ENCODE measurements around the gene G3BP2. TPM values are rescaled to one million over a fixed set of nuclear protein-coding genes. Genes with fewer than 3 reads are reported as not detected.

The G3BP2 gene
- total RNA-seq, 1 donor from 2014 or later = 204 TPM

- no peak for TF ChIP-seq CTCF (conservative IDR thresholded peaks at IDR 0.05)
- Mint-ChIP-seq H3K27me3 (ENCODE audit: low read depth) (no peaks in the 10 kb centered on the region), H3K4me3 (no peak overlapping the region), H3K36me3 (ENCODE audit: low read depth) (no peaks in the 10 kb centered on the region), H3K27ac (ENCODE audit: unreplicated experiment) (no peak overlapping the region), H3K4me1 (no peaks in the 10 kb centered on the region), H3K9me3 (peaks cover 2% of the 10 kb centered on the region)
- no peak for DNase-seq (ENCODE audit: low read depth, low spot score)
These were observed 67.3 kb downstream of the G3BP2 start for GRCh38 chr4:75605928-75606327.

- TF ChIP-seq CTCF (conservative IDR thresholded peaks at IDR 0.05) = no peak
- DNase-seq (ENCODE audit: low read depth, low spot score) = no peak
- H3K4me3 Mint-ChIP-seq = no peak overlapping the region
- H3K9me3 Mint-ChIP-seq = no peaks in the 10 kb centered on the region
- H3K36me3 Mint-ChIP-seq (ENCODE audit: low read depth) = no peaks in the 10 kb centered on the region
- no peaks in the 10 kb centered on the region for H3K27me3 Mint-ChIP-seq (ENCODE audit: low read depth)
- H3K4me1 Mint-ChIP-seq = no peaks in the 10 kb centered on the region
- no peak overlapping the region for H3K27ac Mint-ChIP-seq (ENCODE audit: unreplicated experiment)
These were observed 73.6 kb downstream of the G3BP2 start for GRCh38 chr4:75599647-75600046.

- Mint-ChIP-seq H3K4me3 (no peak overlapping the region), H3K27me3 (ENCODE audit: low read depth) (no peaks in the 10 kb centered on the region), H3K4me1 (no peaks in the 10 kb centered on the region), H3K9me3 (no peaks in the 10 kb centered on the region), H3K27ac (ENCODE audit: unreplicated experiment) (no peak overlapping the region), H3K36me3 (ENCODE audit: low read depth) (no peaks in the 10 kb centered on the region)
- TF ChIP-seq CTCF (conservative IDR thresholded peaks at IDR 0.05) = no peak
- DNase-seq (ENCODE audit: low read depth, low spot score) = no peak
These were observed 74.8 kb downstream of the G3BP2 start for GRCh38 chr4:75598390-75598789.

- H3K9me3 Mint-ChIP-seq = no peaks in the 10 kb centered on the region
- no peaks in the 10 kb centered on the region for H3K4me1 Mint-ChIP-seq
- no peak for TF ChIP-seq CTCF (conservative IDR thresholded peaks at IDR 0.05)
- H3K27ac Mint-ChIP-seq (ENCODE audit: unreplicated experiment) = no peak overlapping the region
- H3K4me3 Mint-ChIP-seq = no peak overlapping the region
- H3K27me3 Mint-ChIP-seq (ENCODE audit: low read depth) = no peaks in the 10 kb centered on the region
- no peak for DNase-seq (ENCODE audit: low read depth, low spot score)
- H3K36me3 Mint-ChIP-seq (ENCODE audit: low read depth) = no peaks in the 10 kb centered on the region
These were observed 77.2 kb downstream of the G3BP2 start for GRCh38 chr4:75596061-75596460.

GRCh38 chr4:75593393-75593792 is 79.8 kb downstream of the G3BP2 start:
- no peaks in the 10 kb centered on the region for H3K36me3 Mint-ChIP-seq (ENCODE audit: low read depth)
- no peaks in the 10 kb centered on the region for H3K27me3 Mint-ChIP-seq (ENCODE audit: low read depth)
- DNase-seq (ENCODE audit: low read depth, low spot score) = no peak
- no peak for TF ChIP-seq CTCF (conservative IDR thresholded peaks at IDR 0.05)
- no peak overlapping the region for H3K27ac Mint-ChIP-seq (ENCODE audit: unreplicated experiment)
- no peaks in the 10 kb centered on the region for H3K9me3 Mint-ChIP-seq
- H3K4me3 Mint-ChIP-seq = no peak overlapping the region
- no peaks in the 10 kb centered on the region for H3K4me1 Mint-ChIP-seq

Other genes starting within 250 kb of the G3BP2 start
- 26.8 and 32.6 TPM in 2 replicates for gene RCHY1, start 159.0 kb downstream of the G3BP2 start, total RNA-seq
- 19.9 and 21.9 TPM in 2 replicates for gene THAP6, start 158.9 kb downstream of the G3BP2 start, total RNA-seq
- not detected in 2 replicates for gene ODAPH, start 117.3 kb downstream of the G3BP2 start, total RNA-seq
- gene CDKL2, start 42.9 kb downstream of the G3BP2 start, total RNA-seq = 1.1 and 1.8 TPM in 2 replicates
- 41.2 and 45.5 TPM in 2 replicates for gene USO1, start 51.2 kb upstream of the G3BP2 start, total RNA-seq
- 0.09 TPM in 1 of 2 replicates, not detected in the other for gene PPEF2, start 229.0 kb upstream of the G3BP2 start, total RNA-seq

Data from neural crest cell (in vitro differentiated cells).